Activated CD4-positive, CD25-positive, alpha-beta regulatory T cell treated with anti-CD3 and anti-CD28 coated beads, Interleukin-2, amount 50 U/mL, for 24 hours (primary cell): ENCODE measurements around the gene ABCA3.

Source experiments
- ATAC-seq, 2 donors: fragments of 150-1000 bp; cut with Tn5 transposase; one replicate each; pipeline ENCODE4 v1.10.0; 2021; ENCODE audit warnings: mild to moderate bottlenecking in 1 of 2, moderate library complexity in 1 of 2

Gene ABCA3

GRCh38 chr16:2233872-2234812, 106.4 kb downstream of the ABCA3 start:
- no peak for ATAC-seq

DNA sequence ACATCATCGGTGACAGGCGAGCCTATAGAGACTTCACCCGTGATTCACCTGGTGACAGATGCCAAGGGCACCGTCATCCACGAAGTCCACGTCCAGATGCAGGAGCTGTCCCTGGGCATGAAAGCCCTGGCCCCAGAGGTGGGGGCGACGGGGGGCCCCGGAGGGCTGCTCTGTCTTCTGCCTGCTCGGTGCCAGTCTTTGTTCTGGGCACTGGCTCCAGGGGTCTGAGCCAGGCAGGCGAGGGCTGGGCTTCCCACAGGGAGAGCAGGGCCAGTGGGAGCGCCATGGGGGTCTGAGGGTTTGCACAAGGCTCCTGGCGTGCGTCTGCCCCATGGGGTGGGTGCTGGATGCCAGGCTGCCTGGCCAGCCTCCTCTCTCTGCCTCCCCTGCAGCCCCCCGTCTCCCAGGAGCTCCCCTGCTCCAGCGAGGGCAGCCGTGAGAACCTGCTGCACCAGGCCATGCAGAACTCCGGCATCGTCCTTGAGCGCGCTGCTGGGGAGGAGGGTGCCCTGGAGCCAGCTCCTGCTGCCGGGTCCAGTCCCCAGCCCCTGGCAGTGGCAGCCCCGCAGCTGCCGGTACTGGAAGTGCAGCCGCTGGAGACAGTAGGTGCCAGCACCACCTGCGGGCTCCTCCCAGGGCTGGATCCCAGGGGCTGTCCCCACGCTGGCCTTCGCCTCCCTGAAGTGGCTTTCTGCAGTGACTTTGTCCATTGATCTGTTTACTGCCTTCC, 107.3 kb downstream of the ABCA3 start:
- no peak for ATAC-seq

- no peak for ATAC-seq
Measured at GRCh38 chr16:2232094-2232990, 108.2 kb downstream of the ABCA3 start.

- no peak for ATAC-seq
Measured at GRCh38 chr16:2231016-2231931, 109.3 kb downstream of the ABCA3 start.

GRCh38 chr16:2230376-2230775, 110.2 kb downstream of the ABCA3 start:
- ATAC-seq, result no peak

DNA sequence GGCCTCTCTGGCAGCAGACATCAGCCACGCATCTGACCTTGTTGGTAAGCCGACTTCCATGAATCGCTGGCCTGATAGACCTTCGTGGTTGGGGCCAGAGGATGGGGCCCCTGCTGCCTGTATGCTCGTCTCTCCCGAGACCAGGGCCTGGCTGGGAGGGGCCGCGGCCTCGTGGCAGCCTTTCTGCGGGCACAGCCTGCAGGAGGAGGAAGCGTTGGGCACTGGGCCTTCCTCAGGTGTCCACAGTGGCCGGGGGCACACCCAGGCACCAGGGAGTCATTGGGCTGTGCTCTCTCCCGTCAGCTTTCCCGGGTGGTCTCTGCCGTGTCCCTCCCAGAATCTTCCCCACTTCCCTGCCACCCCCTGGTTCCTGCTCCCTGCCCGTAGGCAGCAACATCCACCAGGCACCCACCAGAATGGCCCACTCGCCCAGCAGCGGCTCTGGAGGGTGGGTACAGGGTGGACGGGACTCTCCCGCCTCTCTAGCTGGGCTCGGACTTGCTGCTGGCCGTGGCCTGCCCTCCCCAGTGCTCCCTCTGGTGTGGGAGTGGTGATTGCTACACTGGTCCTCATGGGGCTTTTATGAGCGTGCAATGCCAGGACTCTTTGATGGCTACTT, 110.8 kb downstream of the ABCA3 start:
- ATAC-seq, result no peak

GRCh38 chr16:2229091-2229490, 111.4 kb downstream of the ABCA3 start:
- no peak for ATAC-seq

GRCh38 chr16:2228161-2228824, 112.2 kb downstream of the ABCA3 start:
- no peak for ATAC-seq

- ATAC-seq, result no peak
Measured at GRCh38 chr16:2226918-2227317, 113.6 kb downstream of the ABCA3 start.

- no peak for ATAC-seq
Measured at GRCh38 chr16:2226245-2226793, 114.2 kb downstream of the ABCA3 start.
